ENCODE data around the gene CFAP65.

DNA sequence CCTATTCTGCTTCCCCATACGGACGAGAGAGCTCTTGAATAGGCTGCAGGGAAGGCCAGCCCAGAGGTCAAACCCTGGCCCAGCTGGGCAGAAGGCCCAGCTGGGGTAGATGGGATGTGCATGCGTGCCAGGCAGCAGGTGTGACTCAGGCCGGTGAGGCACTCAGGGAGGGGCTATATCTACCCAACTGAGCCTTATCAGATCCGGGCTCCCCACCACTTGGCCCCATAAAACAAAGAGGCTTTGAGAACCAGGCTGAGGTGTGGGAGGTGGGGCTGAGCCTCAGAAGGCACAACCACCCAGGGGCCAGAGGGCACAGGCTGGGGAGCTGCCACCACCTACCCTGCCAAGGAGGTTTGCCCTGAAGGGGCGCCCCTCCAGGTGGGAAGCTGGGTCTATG is 8.0 kb upstream of the CFAP65 start:
- TF ChIP-seq POLR2A (IDR thresholded peaks at IDR 0.05; ENCODE audit: low read depth, low read length), result no peak
- TF ChIP-seq POLR2AphosphoS5 (IDR thresholded peaks at IDR 0.05; ENCODE audit: low read depth, low read length), result no peak
